T-helper 9 cell (primary cell): ENCODE results near the gene SYT8.
"Not testable (repeated sequence)": the region's sequence is repeated elsewhere in the genome, so short reads cannot be mapped to it uniquely, and the experiment has no call there.

Source experiments
- DNase-seq: peaks from one replicate; pipeline ENCODE4 v3.0.0-alpha.2; 2020
- total RNA-seq, 2 donors: gene quantifications; one replicate each; lab custom pipeline; 2026; lab: John Stamatoyannopoulos, UW

The SYT8 gene
- 0 reads per million in 2 donors for total RNA-seq

- DNase-seq: no peak
These were observed at the start of gene SYT8 for GRCh38 chr11:1834779-1835670. Gene SYT8 (plus strand): TSS chr11:1834990. CDS start chr11:1835106, 116 bp downstream.

GRCh38 chr11:1785749-1786413 is 48.9 kb upstream of the SYT8 start:
- no peak for DNase-seq

GRCh38 chr11:1786466-1786865 is 48.3 kb upstream of the SYT8 start:
- DNase-seq: no peak

GRCh38 chr11:1791912-1792311 is 42.9 kb upstream of the SYT8 start:
- DNase-seq: no peak

GRCh38 chr11:1792461-1792860 is 42.3 kb upstream of the SYT8 start:
- no peak for DNase-seq

GRCh38 chr11:1793081-1793480 is 41.7 kb upstream of the SYT8 start:
- no peak for DNase-seq

- DNase-seq: no peak
These were observed 38.3 kb upstream of the SYT8 start for GRCh38 chr11:1796413-1797011.

- DNase-seq: no peak
These were observed 37.2 kb upstream of the SYT8 start for GRCh38 chr11:1797391-1798125.

GRCh38 chr11:1803246-1803645 is 31.5 kb upstream of the SYT8 start:
- DNase-seq: no peak

GRCh38 chr11:1803835-1804519 is 30.8 kb upstream of the SYT8 start:
- not testable (repeated sequence) for DNase-seq

GRCh38 chr11:1805525-1805924 is 29.3 kb upstream of the SYT8 start:
- no peak for DNase-seq

GRCh38 chr11:1807264-1807995 is 27.4 kb upstream of the SYT8 start:
- no peak for DNase-seq

GRCh38 chr11:1810761-1811160 is 24.0 kb upstream of the SYT8 start:
- DNase-seq: no peak

- no peak for DNase-seq
These were observed 22.5 kb upstream of the SYT8 start for GRCh38 chr11:1812274-1812673.

- no peak for DNase-seq
These were observed 22.0 kb upstream of the SYT8 start for GRCh38 chr11:1812801-1813200.

- DNase-seq: not testable (repeated sequence)
These were observed 21.4 kb upstream of the SYT8 start for GRCh38 chr11:1813356-1813755.

GRCh38 chr11:1814691-1815090 is 20.1 kb upstream of the SYT8 start:
- DNase-seq: no peak

- DNase-seq: no peak
These were observed 19.5 kb upstream of the SYT8 start for GRCh38 chr11:1815311-1815710.

GRCh38 chr11:1815751-1816150 is 19.0 kb upstream of the SYT8 start:
- DNase-seq: no peak

GRCh38 chr11:1817000-1817399 is 17.8 kb upstream of the SYT8 start:
- no peak for DNase-seq

- no peak for DNase-seq
These were observed 17.3 kb upstream of the SYT8 start for GRCh38 chr11:1817511-1817910.

- no peak for DNase-seq
These were observed 15.7 kb upstream of the SYT8 start for GRCh38 chr11:1819074-1819473.
